ENCODE measurements around the gene EIF2AK3.
"Not testable (repeated sequence)": the region's sequence is repeated elsewhere in the genome, so short reads cannot be mapped to it uniquely, and the experiment has no call there.

Gene EIF2AK3

GRCh38 chr2:88560619-88561307 lies 66.5 kb downstream of the EIF2AK3 start:
- no peaks in the 10 kb centered on the region for H3K27me3 ChIP-seq (ENCODE audit: control insufficient read depth, insufficient read depth, low read length)
- H3K36me3 ChIP-seq (ENCODE audit: control insufficient read depth, low read depth, low read length), result peaks cover 14% of the 10 kb centered on the region
- H3K9me3 ChIP-seq (ENCODE audit: control insufficient read depth, low read depth, low read length), result no peaks in the 10 kb centered on the region
- H3K4me3 ChIP-seq (ENCODE audit: low read length), result no peak overlapping the region
- peaks cover 13% of the 10 kb centered on the region for H3K4me1 ChIP-seq (ENCODE audit: control insufficient read depth, low read depth, low read length)
- no peak overlapping the region for H3K27ac ChIP-seq (ENCODE audit: low read length)
- H3K9ac ChIP-seq (ENCODE audit: low read length), result no peak overlapping the region

DNA sequence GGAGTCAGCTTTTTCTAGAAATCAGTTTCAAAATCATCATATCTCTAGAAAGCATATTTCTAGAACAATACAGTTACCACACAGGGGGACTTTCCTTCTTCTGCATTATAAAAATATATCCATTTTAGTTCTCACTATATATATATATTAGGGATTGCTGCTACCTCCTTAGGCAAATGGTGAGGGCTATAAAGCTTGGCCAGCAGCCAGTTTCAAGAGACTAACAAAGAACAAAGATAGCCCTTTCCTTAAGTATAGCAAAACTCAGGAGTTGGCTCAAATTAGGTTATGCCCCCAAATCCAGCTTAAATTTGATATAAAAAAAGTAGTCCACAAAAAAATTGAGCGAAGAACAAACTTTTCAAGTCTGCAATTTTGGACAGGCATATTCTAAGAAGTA lies 70.0 kb downstream of the EIF2AK3 start:
- H3K4me3 ChIP-seq (ENCODE audit: low read length), result no peak overlapping the region
- H3K27ac ChIP-seq (ENCODE audit: low read length), result no peak overlapping the region
- no peaks in the 10 kb centered on the region for H3K27me3 ChIP-seq (ENCODE audit: control insufficient read depth, insufficient read depth, low read length)
- H3K36me3 ChIP-seq (ENCODE audit: control insufficient read depth, low read depth, low read length), result peaks cover 14% of the 10 kb centered on the region
- H3K4me1 ChIP-seq (ENCODE audit: control insufficient read depth, low read depth, low read length), result peaks cover 3% of the 10 kb centered on the region
- H3K9ac ChIP-seq (ENCODE audit: low read length), result no peak overlapping the region
- H3K9me3 ChIP-seq (ENCODE audit: control insufficient read depth, low read depth, low read length), result no peaks in the 10 kb centered on the region

DNA sequence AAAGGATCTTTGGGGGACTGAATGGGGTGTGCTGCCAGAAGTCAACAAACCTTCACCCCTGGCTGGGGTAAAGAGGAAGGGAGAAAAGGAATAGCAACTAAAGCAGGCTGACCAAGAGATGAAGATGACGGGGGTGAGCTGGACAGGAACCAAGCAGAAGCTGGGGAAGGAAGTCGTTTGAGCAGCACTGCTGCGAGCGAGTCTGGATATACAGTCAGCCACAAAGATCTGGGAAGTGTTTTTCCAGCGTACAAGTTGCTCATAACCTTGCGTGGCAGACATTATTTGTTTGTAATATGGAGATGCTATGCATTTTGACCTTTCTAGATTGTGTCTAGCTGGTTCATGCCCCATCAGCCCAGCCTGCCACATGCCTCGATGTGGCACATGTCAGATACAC lies 71.2 kb downstream of the EIF2AK3 start:
- Histone ChIP-seq H3K27me3 (ENCODE audit: control insufficient read depth, insufficient read depth, low read length) (no peaks in the 10 kb centered on the region), H3K36me3 (ENCODE audit: control insufficient read depth, low read depth, low read length) (peaks cover 14% of the 10 kb centered on the region), H3K9ac (ENCODE audit: low read length) (no peak overlapping the region), H3K27ac (ENCODE audit: low read length) (no peak overlapping the region), H3K9me3 (ENCODE audit: control insufficient read depth, low read depth, low read length) (no peaks in the 10 kb centered on the region), H3K4me3 (ENCODE audit: low read length) (no peak overlapping the region), H3K4me1 (ENCODE audit: control insufficient read depth, low read depth, low read length) (no peaks in the 10 kb centered on the region)

GRCh38 chr2:88554189-88554588 lies 73.1 kb downstream of the EIF2AK3 start:
- Histone ChIP-seq H3K27ac (ENCODE audit: low read length) (no peak overlapping the region), H3K36me3 (ENCODE audit: control insufficient read depth, low read depth, low read length) (peaks cover 14% of the 10 kb centered on the region), H3K4me1 (ENCODE audit: control insufficient read depth, low read depth, low read length) (peaks cover 8% of the 10 kb centered on the region), H3K9me3 (ENCODE audit: control insufficient read depth, low read depth, low read length) (no peaks in the 10 kb centered on the region), H3K27me3 (ENCODE audit: control insufficient read depth, insufficient read depth, low read length) (no peaks in the 10 kb centered on the region), H3K4me3 (ENCODE audit: low read length) (no peak overlapping the region), H3K9ac (ENCODE audit: low read length) (no peak overlapping the region)

DNA sequence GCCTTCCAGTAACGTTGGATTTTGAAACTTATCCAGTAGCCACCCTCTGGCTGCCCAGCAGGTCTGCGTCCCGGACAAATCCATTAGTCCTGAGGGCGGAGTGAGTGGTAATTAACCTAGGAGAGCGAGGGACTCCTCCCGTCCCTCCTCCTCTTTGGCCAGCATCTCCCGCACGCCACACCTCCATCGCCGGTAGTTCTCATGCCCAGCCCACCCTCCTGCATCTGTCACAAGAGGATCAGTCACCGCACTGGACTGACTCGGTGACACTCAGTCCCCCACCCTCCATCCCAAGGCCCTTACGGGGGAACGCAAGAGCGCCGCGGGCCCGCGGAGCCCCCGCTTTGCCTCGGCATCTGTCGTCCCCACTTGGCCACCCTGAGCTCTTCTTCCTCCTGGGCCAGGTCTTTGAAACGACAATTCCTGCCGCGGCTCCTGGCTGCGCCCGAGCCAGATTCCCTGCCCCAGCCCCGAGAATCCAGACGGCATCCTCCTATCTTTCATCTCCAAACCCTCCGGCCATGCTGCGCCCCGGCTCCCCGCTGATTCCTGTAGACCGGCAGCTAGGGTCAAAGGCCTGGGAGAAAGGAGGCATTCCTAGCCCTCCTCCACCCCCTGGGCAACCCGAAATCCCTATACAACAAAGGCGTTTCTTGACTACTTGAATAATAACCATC lies 77.5 kb downstream of the EIF2AK3 start:
- H3K4me1 ChIP-seq (ENCODE audit: control insufficient read depth, low read depth, low read length), result peaks cover 8% of the 10 kb centered on the region
- H3K9ac ChIP-seq (ENCODE audit: low read length), result peak overlapping the region; percentile 15
- H3K9me3 ChIP-seq (ENCODE audit: control insufficient read depth, low read depth, low read length), result no peaks in the 10 kb centered on the region
- no peaks in the 10 kb centered on the region for H3K36me3 ChIP-seq (ENCODE audit: control insufficient read depth, low read depth, low read length)
- no peaks in the 10 kb centered on the region for H3K27me3 ChIP-seq (ENCODE audit: control insufficient read depth, insufficient read depth, low read length)
- H3K27ac ChIP-seq (ENCODE audit: low read length), result no peak overlapping the region
- peak overlapping the region; percentile 59 for H3K4me3 ChIP-seq (ENCODE audit: low read length)

DNA sequence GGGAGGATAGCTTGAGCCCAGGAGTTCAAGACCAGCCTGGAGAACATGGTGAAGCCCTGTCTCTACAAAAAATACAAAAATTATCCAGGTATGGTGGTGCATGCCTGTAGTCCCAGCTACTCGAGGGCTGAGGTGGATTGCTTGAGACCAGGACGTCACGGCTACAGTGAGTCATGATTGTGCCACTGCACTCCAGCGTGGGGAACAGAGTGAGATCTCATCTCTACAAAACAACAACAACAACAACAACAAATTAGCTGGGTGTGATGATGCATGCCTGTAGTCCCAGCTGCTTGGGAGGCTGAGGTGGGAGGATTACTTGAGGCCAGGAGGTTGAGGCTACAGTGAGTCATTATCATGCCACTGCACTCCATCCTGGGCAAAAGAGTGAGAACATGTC lies 81.0 kb downstream of the EIF2AK3 start:
- H3K36me3 ChIP-seq (ENCODE audit: control insufficient read depth, low read depth, low read length); H3K27me3 ChIP-seq (ENCODE audit: control insufficient read depth, insufficient read depth, low read length); H3K4me1 ChIP-seq (ENCODE audit: control insufficient read depth, low read depth, low read length); H3K27ac ChIP-seq (ENCODE audit: low read length); H3K4me3 ChIP-seq (ENCODE audit: low read length); H3K9ac ChIP-seq (ENCODE audit: low read length); H3K9me3 ChIP-seq (ENCODE audit: control insufficient read depth, low read depth, low read length): not testable (repeated sequence)

DNA sequence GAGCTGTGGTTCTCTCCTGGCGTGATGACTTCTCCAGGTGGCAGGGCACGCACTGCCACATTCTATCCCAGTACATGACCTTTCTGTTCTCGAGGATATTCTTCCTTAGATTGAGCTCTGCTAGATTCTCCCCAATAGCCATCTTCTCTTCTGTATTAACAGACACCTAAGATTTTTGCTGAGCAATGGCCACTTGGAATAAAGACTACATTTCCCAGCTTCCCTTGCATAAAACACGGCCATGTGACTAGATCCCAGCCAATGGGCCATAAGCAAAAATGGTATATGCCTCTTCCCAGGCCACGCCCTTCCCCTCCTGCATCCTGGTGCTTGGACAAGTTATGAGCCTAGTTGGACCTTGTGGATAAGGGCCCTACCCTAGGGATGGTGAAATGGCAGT lies 82.1 kb downstream of the EIF2AK3 start:
- Histone ChIP-seq H3K4me3 (ENCODE audit: low read length) (no peak overlapping the region), H3K27me3 (ENCODE audit: control insufficient read depth, insufficient read depth, low read length) (no peaks in the 10 kb centered on the region), H3K9me3 (ENCODE audit: control insufficient read depth, low read depth, low read length) (no peaks in the 10 kb centered on the region), H3K36me3 (ENCODE audit: control insufficient read depth, low read depth, low read length) (no peaks in the 10 kb centered on the region), H3K9ac (ENCODE audit: low read length) (no peak overlapping the region), H3K27ac (ENCODE audit: low read length) (no peak overlapping the region), H3K4me1 (ENCODE audit: control insufficient read depth, low read depth, low read length) (peaks cover 1% of the 10 kb centered on the region)

DNA sequence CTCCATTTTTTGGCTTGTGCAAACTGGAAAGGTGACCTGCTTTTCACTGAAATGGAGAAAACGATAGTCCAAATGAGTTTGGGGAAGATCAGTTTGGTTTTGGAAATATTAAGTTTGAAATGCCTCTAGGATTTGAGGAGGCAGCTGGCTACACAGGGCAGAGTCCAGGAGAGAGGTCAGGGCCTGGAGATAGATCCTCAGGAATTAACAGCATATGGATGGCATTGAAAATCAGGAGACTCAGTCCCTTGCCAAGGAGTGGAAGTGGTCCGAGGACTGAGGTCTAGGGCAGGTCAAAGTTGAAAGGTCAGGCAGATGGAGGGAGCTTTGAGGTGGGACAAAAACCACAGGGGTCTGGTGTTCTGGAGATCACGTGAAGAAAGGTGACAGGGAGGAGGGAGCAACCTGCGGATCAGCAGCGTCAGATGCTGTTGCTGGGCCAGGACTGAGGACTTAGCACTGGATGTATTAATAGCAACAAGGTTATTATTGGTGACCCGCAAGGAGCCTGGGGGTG lies 83.7 kb downstream of the EIF2AK3 start:
- H3K36me3 ChIP-seq (ENCODE audit: control insufficient read depth, low read depth, low read length), result no peaks in the 10 kb centered on the region
- H3K9me3 ChIP-seq (ENCODE audit: control insufficient read depth, low read depth, low read length), result no peaks in the 10 kb centered on the region
- H3K27ac ChIP-seq (ENCODE audit: low read length), result no peak overlapping the region
- no peak overlapping the region for H3K9ac ChIP-seq (ENCODE audit: low read length)
- H3K4me1 ChIP-seq (ENCODE audit: control insufficient read depth, low read depth, low read length), result no peaks in the 10 kb centered on the region
- H3K4me3 ChIP-seq (ENCODE audit: low read length), result no peak overlapping the region
- no peaks in the 10 kb centered on the region for H3K27me3 ChIP-seq (ENCODE audit: control insufficient read depth, insufficient read depth, low read length)

DNA sequence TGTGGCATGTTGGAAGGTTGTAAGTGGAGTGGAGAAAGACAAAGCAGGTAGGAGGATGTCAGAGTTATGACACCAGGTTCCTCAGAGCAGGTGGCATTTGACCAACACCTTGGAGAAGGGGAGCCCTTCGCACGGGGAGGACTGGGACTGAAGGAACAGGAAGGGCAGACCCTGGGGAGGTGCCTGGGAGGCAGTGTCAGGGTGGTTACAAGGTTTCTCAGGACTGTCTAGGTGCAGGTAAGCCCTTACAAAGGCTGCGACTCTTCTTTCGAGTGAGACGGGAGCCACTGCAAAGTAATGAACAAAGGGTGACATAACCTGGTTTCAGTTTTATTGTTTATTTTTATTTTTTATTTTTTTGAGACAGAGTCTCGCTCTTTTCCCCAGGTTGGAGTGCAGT lies 84.6 kb downstream of the EIF2AK3 start:
- Histone ChIP-seq H3K9ac (ENCODE audit: low read length) (no peak overlapping the region), H3K4me1 (ENCODE audit: control insufficient read depth, low read depth, low read length) (peaks cover 2% of the 10 kb centered on the region), H3K36me3 (ENCODE audit: control insufficient read depth, low read depth, low read length) (no peaks in the 10 kb centered on the region), H3K27ac (ENCODE audit: low read length) (no peak overlapping the region), H3K27me3 (ENCODE audit: control insufficient read depth, insufficient read depth, low read length) (no peaks in the 10 kb centered on the region), H3K4me3 (ENCODE audit: low read length) (no peak overlapping the region), H3K9me3 (ENCODE audit: control insufficient read depth, low read depth, low read length) (no peaks in the 10 kb centered on the region)

DNA sequence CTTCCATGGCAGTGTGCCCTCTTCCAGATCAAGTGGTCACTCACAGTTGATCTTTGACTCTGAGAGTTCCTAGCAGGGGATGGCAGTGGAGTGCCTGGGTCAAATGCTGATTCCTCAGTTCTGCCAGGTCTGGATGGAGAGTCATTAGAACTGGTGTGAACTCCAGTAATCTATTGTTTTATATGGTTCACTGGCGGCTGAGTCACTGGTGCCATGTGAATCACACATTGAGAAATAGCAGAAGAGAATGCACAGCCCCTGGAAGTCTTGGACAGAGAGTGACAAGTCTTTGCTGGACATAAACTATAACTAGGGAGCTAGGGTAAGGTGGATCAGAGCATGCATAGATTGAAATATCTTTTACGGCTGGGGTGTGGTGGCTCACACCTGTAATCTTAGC lies 86.9 kb downstream of the EIF2AK3 start:
- peaks cover 7% of the 10 kb centered on the region for H3K4me1 ChIP-seq (ENCODE audit: control insufficient read depth, low read depth, low read length)
- no peaks in the 10 kb centered on the region for H3K36me3 ChIP-seq (ENCODE audit: control insufficient read depth, low read depth, low read length)
- no peaks in the 10 kb centered on the region for H3K9me3 ChIP-seq (ENCODE audit: control insufficient read depth, low read depth, low read length)
- H3K27me3 ChIP-seq (ENCODE audit: control insufficient read depth, insufficient read depth, low read length), result no peaks in the 10 kb centered on the region
- H3K4me3 ChIP-seq (ENCODE audit: low read length), result no peak overlapping the region
- H3K9ac ChIP-seq (ENCODE audit: low read length), result no peak overlapping the region
- H3K27ac ChIP-seq (ENCODE audit: low read length), result no peak overlapping the region

DNA sequence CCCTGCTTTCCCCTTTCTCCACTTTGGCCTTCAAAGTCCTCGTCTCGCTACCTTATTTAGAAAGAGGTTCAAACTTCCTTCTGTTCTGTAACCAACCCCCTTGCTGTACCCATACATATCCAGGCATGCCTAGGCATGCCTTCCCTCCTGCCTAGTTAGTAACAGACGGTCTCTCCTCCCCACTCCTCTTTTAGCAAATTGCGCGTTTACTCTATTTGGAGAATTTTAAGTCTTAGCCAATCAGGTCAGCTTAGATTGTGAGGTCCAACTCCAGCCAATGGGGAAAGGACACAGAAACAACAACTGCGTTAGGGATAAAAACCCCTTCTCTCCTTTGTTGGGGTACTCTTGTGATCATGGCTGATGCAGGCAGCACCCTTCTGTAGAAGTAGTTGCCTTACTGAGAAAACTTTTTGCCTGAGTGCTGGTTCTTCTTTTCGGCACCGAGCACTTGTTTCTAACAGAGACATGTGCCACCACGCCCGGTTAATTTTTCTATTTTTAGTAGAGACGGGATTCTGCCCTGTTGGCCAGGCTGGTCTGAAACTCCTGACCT lies 88.8 kb downstream of the EIF2AK3 start:
- no peaks in the 10 kb centered on the region for H3K9me3 ChIP-seq (ENCODE audit: control insufficient read depth, low read depth, low read length)
- no peaks in the 10 kb centered on the region for H3K27me3 ChIP-seq (ENCODE audit: control insufficient read depth, insufficient read depth, low read length)
- H3K4me3 ChIP-seq (ENCODE audit: low read length), result no peak overlapping the region
- no peak overlapping the region for H3K9ac ChIP-seq (ENCODE audit: low read length)
- H3K36me3 ChIP-seq (ENCODE audit: control insufficient read depth, low read depth, low read length), result no peaks in the 10 kb centered on the region
- H3K4me1 ChIP-seq (ENCODE audit: control insufficient read depth, low read depth, low read length), result peaks cover 7% of the 10 kb centered on the region
- H3K27ac ChIP-seq (ENCODE audit: low read length), result no peak overlapping the region

DNA sequence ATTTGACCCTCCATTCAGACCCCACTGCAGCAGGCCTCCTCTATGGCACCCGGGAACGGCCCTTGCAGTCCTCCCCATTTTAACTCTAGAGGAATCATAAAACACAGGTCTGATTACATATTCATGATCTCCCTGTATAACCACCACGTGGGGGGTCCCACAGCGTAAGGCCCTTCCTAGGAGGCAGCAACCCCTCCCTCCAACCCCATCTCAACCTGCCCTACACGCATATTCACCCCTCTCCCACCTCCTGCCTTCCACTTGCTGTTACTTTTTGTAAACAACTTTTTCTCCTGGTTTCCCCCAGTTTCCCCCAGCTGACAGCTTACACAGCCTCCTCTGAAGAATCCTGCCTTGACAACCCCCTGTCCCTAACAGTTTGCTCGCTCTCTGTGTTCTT lies 89.6 kb downstream of the EIF2AK3 start:
- no peaks in the 10 kb centered on the region for H3K36me3 ChIP-seq (ENCODE audit: control insufficient read depth, low read depth, low read length)
- no peaks in the 10 kb centered on the region for H3K9me3 ChIP-seq (ENCODE audit: control insufficient read depth, low read depth, low read length)
- no peak overlapping the region for H3K4me3 ChIP-seq (ENCODE audit: low read length)
- H3K4me1 ChIP-seq (ENCODE audit: control insufficient read depth, low read depth, low read length), result peaks cover 7% of the 10 kb centered on the region
- H3K27me3 ChIP-seq (ENCODE audit: control insufficient read depth, insufficient read depth, low read length), result no peaks in the 10 kb centered on the region
- H3K27ac ChIP-seq (ENCODE audit: low read length), result no peak overlapping the region
- H3K9ac ChIP-seq (ENCODE audit: low read length), result no peak overlapping the region
